ENCODE results near the gene CREB3L4. TPM values are rescaled to one million over a fixed set of nuclear protein-coding genes. Genes with fewer than 3 reads are reported as not detected.
"Not testable (repeated sequence)": the region's sequence is repeated elsewhere in the genome, so short reads cannot be mapped to it uniquely, and the experiment has no call there.

The CREB3L4 gene
- total RNA-seq, 1 experiment from 2014 or later: 9.6 TPM

- peak; percentile 75 for DNase-seq (ENCODE audit: low spot score)
These were observed 18.4 kb downstream of the CREB3L4 start, which contains the start of gene RAB13 for GRCh38 chr1:153985941-153986761. Gene RAB13, minus strand, starts transcription at chr1:153986339. Its CDS starts 103 bp downstream, at chr1:153986236.

GRCh38 chr1:153987621-153988020 is 19.9 kb downstream of the CREB3L4 start:
- DNase-seq (ENCODE audit: low spot score): no peak

- DNase-seq (ENCODE audit: low spot score): peak; percentile 98
These were observed 22.9 kb downstream of the CREB3L4 start, which contains the start of gene RPS27 for GRCh38 chr1:153990468-153991150. Gene RPS27, plus strand, starts transcription at chr1:153990762. Its CDS starts 35 bp downstream, at chr1:153990797.

- no peak for DNase-seq (ENCODE audit: low spot score)
These were observed 23.5 kb downstream of the CREB3L4 start for GRCh38 chr1:153991151-153991630.

GRCh38 chr1:153991806-153992205 is 24.1 kb downstream of the CREB3L4 start:
- no peak for DNase-seq (ENCODE audit: low spot score)

GRCh38 chr1:153995202-153995601 is 27.5 kb downstream of the CREB3L4 start:
- no peak for DNase-seq (ENCODE audit: low spot score)

- DNase-seq (ENCODE audit: low spot score): no peak
These were observed 27.9 kb downstream of the CREB3L4 start for GRCh38 chr1:153995640-153996039.

GRCh38 chr1:153996882-153997281 is 29.2 kb downstream of the CREB3L4 start:
- DNase-seq (ENCODE audit: low spot score): not testable (repeated sequence)

- no peak for DNase-seq (ENCODE audit: low spot score)
These were observed 32.7 kb downstream of the CREB3L4 start for GRCh38 chr1:154000420-154000819.

GRCh38 chr1:154006136-154006535 is 38.4 kb downstream of the CREB3L4 start:
- no peak for DNase-seq (ENCODE audit: low spot score)

GRCh38 chr1:154012129-154012528 is 44.4 kb downstream of the CREB3L4 start:
- no peak for DNase-seq (ENCODE audit: low spot score)

GRCh38 chr1:154012543-154012942 is 44.8 kb downstream of the CREB3L4 start:
- DNase-seq (ENCODE audit: low spot score): not testable (repeated sequence)

- DNase-seq (ENCODE audit: low spot score): no peak
These were observed 46.6 kb downstream of the CREB3L4 start for GRCh38 chr1:154014154-154014907.

GRCh38 chr1:154019269-154019668 is 51.6 kb downstream of the CREB3L4 start:
- no peak for DNase-seq (ENCODE audit: low spot score)

GRCh38 chr1:154019940-154020339 is 52.2 kb downstream of the CREB3L4 start:
- DNase-seq (ENCODE audit: low spot score): no peak

Other genes with a start within 250 kb of the CREB3L4 start
- 16.7 and 18.6 TPM in 2 replicates for gene INTS3, start 239.9 kb upstream of the CREB3L4 start, total RNA-seq (2014; rRNA removed; shearing (Covaris generic))
- gene SLC27A3, start 192.5 kb upstream of the CREB3L4 start, total RNA-seq (2014; rRNA removed; shearing (Covaris generic)): 0.93 and 2.9 TPM in 2 replicates
- gene GATAD2B, start 44.9 kb upstream of the CREB3L4 start, total RNA-seq (2014; rRNA removed; shearing (Covaris generic)): 4.9 and 7.2 TPM in 2 replicates
- 3.5 and 4.3 TPM in 2 replicates for gene DENND4B, start 21.2 kb upstream of the CREB3L4 start, total RNA-seq (2014; rRNA removed; shearing (Covaris generic))
- gene CRTC2, start 9.3 kb upstream of the CREB3L4 start, total RNA-seq (2014; rRNA removed; shearing (Covaris generic)): 6.5 and 7.0 TPM in 2 replicates
- 93.2 and 96.9 TPM in 2 replicates for gene SLC39A1, start 4.4 kb upstream of the CREB3L4 start, total RNA-seq (2014; rRNA removed; shearing (Covaris generic))
- gene JTB, start 9.8 kb downstream of the CREB3L4 start, total RNA-seq (2014; rRNA removed; shearing (Covaris generic)): 256 and 283 TPM in 2 replicates
- 29.2 and 36.1 TPM in 2 replicates for gene RAB13, start 18.4 kb downstream of the CREB3L4 start, total RNA-seq (2014; rRNA removed; shearing (Covaris generic))
- gene RPS27, start 22.9 kb downstream of the CREB3L4 start, total RNA-seq (2014; rRNA removed; shearing (Covaris generic)): 3,546 and 4,042 TPM in 2 replicates
- 0.02 TPM in 1 of 2 replicates, not detected in the other for gene NUP210L, start 187.2 kb downstream of the CREB3L4 start, total RNA-seq (2014; rRNA removed; shearing (Covaris generic))
- gene TPM3, start 224.2 kb downstream of the CREB3L4 start, total RNA-seq (2014; rRNA removed; shearing (Covaris generic)): 482 and 546 TPM in 2 replicates
- not detected in 2 replicates for gene CFAP141, start 238.4 kb downstream of the CREB3L4 start, total RNA-seq (2014; rRNA removed; shearing (Covaris generic))